Activated CD4-positive, alpha-beta T cell treated with anti-CD3 and anti-CD28 coated beads, Interleukin-2, Interleukin-4, amounts not matched to agents 100 ng/mL and 50 ng/mL, durations not matched to agents 16 hours and 8 hours (primary cell): Measurements from ENCODE around the gene FAM76B.

Experiments
- DNase-seq: peaks from one replicate; pipeline ENCODE4 v3.0.0-alpha.2; 2020; ENCODE audit warnings: low spot score

The FAM76B gene

GRCh38 chr11:95729462-95729861, 60.1 kb downstream of the FAM76B start:
- DNase-seq: no peak

GRCh38 chr11:95728790-95729189, 60.8 kb downstream of the FAM76B start:
- DNase-seq: no peak

GRCh38 chr11:95728094-95728493, 61.5 kb downstream of the FAM76B start:
- no peak for DNase-seq

- no peak for DNase-seq
Observed at GRCh38 chr11:95727620-95728019, 62.0 kb downstream of the FAM76B start.

- no peak for DNase-seq
Observed at GRCh38 chr11:95727111-95727510, 62.5 kb downstream of the FAM76B start.

GRCh38 chr11:95725196-95725595, 64.4 kb downstream of the FAM76B start:
- no peak for DNase-seq

GRCh38 chr11:95723361-95723942, 66.1 kb downstream of the FAM76B start:
- DNase-seq: no peak

- no peak for DNase-seq
Observed at GRCh38 chr11:95720195-95720594, 69.4 kb downstream of the FAM76B start.
